ENCODE results near the gene ABHD2.

DNA sequence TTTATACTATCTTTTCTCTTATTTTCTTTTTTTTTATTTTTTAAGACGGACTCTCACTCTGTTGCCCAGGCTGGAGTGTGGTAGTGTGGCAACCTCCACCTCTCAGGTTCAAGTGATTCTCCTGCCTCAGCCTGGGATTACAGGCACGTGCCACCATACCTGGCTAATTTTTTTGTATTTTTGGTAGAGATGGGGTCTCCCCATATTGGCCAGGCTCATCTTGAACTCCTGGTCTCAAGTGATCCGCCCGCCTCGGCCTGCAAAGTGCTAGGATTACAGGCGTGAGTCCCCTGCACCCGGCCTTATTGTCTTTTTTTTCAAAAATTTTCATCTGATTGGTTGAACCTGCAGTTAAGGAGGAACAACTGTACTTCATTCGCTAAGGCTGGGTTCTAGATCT lies 21.8 kb downstream of the ABHD2 start:
- TF ChIP-seq YY1 (IDR thresholded peaks at IDR 0.05; ENCODE audit: insufficient read depth, insufficient read length) (no peak), SUZ12 (IDR thresholded peaks at IDR 0.05; ENCODE audit: extremely low read depth, insufficient read depth, insufficient read length) (no peak)

All from NT2/D1 (cell line).